Activated naive CD8-positive, alpha-beta T cell treated with anti-CD3 and anti-CD28 coated beads, Interleukin-2, amount 10 ng/mL, durations not matched to agents 7 days and 5 days (primary cell): Measurements from ENCODE around the gene KRTAP10-9. TPM values are rescaled to one million over a fixed set of nuclear protein-coding genes. Genes with fewer than 3 reads are reported as not detected.
"Not testable (repeated sequence)": the region's sequence is repeated elsewhere in the genome, so short reads cannot be mapped to it uniquely, and the experiment has no call there.

ENCODE experiments used
- ATAC-seq: fragments of 150-1000 bp; cut with Tn5 transposase; one replicate; pipeline ENCODE4 v1.10.0; 2021; ENCODE audit warnings: low read depth, moderate library complexity
- POLR2A ChIA-PET: fragments of 350-600 bp; sonication (Branson Sonifier 250); formaldehyde crosslinking; loops from one replicate; lab custom pipeline; 2021; ENCODE audit warnings: antibody characterized with exemption; lab: Charles Lee
- DNase-seq: peaks from one replicate; pipeline ENCODE4 v3.0.0; 2021
- H3K27ac Mint-ChIP-seq: one replicate; pipeline ENCODE4 v1.8.0; 2022; ENCODE audit warnings: mild to moderate bottlenecking, mixed read lengths
- H3K27me3 Mint-ChIP-seq: one replicate; pipeline ENCODE4 v1.8.0; 2022; ENCODE audit warnings: mild to moderate bottlenecking, moderate library complexity, mixed read lengths
- H3K36me3 Mint-ChIP-seq: one replicate; pipeline ENCODE4 v1.8.0; 2021; ENCODE audit warnings: mild to moderate bottlenecking, mixed read lengths
- H3K4me1 Mint-ChIP-seq: one replicate; pipeline ENCODE4 v1.8.0; 2021; ENCODE audit warnings: mixed read lengths
- H3K4me3 Mint-ChIP-seq: one replicate; pipeline ENCODE4 v1.8.0; 2022; ENCODE audit warnings: mild to moderate bottlenecking, moderate library complexity, mixed read lengths
- H3K9me3 Mint-ChIP-seq: one replicate; pipeline ENCODE4 v1.8.0; 2021; ENCODE audit warnings: mixed read lengths
- total RNA-seq, 2 experiments: library from RNA; stranded (reverse); gene quantifications; one replicate each; pipeline ENCODE4 v1.2.3, GENCODE V29; 2021

Gene KRTAP10-9
- total RNA-seq, 2 experiments from 2014 or later: not detected

DNA sequence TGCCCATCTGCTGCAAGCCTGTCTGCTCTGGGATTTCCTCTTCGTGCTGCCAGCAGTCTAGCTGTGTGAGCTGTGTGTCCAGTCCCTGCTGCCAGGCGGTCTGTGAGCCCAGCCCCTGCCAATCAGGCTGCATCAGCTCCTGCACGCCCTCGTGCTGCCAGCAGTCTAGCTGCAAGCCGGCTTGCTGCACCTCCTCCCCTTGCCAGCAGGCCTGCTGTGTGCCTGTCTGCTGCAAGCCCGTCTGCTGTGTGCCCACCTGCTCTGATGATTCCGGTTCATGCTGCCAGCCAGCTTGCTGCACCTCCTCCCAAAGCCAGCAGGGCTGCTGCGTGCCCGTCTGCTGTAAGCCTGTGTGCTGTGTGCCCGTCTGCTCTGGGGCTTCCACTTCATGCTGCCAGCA, 25.8 kb upstream of the KRTAP10-9 start:
- H3K27me3 Mint-ChIP-seq, H3K36me3 Mint-ChIP-seq, H3K4me1 Mint-ChIP-seq, H3K27ac Mint-ChIP-seq, DNase-seq, H3K9me3 Mint-ChIP-seq, POLR2A ChIA-PET, H3K4me3 Mint-ChIP-seq, ATAC-seq: not testable (repeated sequence)

DNA sequence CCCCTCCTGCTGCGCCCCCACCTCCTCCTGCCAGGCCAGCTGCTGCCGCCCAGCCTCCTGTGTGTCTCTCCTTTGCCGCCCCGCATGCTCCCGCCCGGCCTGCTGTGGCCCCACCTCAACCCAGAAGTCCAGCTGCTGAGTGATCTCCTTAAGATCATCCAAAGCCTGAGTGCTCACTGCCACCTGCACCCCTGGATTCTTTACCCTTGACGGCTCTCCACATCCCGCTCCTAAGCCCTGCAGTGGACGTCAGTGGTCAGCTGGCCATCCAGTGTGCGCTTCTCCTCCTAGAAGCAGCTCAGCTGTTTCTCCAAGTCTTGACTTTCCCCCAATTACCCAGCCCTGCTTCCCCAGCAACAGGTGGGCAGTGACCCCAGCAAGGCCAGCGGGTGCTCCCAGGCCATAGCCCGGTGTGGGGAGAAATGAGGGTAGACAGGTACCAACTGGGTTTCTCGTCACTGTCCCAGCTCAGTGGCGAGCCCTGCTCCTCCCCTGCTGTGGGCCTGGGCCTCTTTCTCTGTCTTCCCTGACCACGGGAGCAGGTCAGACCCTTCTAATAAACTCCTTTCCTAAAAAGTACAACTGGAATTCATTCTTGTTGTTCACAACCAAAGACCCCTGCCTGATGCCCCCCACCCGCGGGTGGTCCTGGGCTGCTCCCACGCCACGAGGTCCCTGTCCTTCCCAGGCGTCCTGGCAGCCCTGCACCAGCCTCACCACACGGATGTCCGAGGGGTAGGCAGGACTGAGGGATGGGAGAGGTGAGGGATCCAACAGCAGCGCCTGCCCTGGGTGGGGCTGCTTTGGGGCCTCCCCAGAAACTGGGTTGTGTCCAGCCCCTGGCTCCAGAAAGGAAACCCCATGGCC, 25.1 kb upstream of the KRTAP10-9 start:
- Mint-ChIP-seq H3K4me1 (no peaks in the 10 kb centered on the region), H3K36me3 (no peaks in the 10 kb centered on the region), H3K4me3 (no peak overlapping the region), H3K9me3 (peaks cover 8% of the 10 kb centered on the region), H3K27ac (no peak overlapping the region), H3K27me3 (peaks cover 10% of the 10 kb centered on the region)
- ATAC-seq (no peak), DNase-seq (no peak)
- POLR2A ChIA-PET: no interaction called here

DNA sequence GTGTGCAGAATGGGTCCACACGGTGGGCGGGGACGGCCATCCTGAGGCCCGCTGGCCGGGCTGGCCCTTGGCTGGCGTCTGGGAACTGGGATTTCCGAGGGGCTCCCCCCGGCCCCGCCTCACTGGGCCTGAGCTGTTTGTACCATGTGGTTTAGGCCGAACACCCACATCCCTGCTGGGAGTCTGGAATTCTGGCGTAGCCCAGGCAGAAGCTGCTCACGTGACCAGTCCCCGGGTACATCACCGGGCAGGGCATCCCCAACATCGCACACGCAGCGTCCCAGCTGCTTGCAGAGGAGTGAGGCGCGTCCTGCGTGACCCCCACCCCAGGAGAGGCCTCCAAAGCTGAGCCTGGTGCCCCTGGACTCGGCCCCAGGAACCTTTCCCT, 24.4 kb upstream of the KRTAP10-9 start:
- Mint-ChIP-seq H3K36me3 (no peaks in the 10 kb centered on the region), H3K4me1 (no peaks in the 10 kb centered on the region), H3K9me3 (peaks cover 8% of the 10 kb centered on the region), H3K27me3 (peaks cover 10% of the 10 kb centered on the region), H3K4me3 (no peak overlapping the region), H3K27ac (no peak overlapping the region)
- ATAC-seq (no peak), DNase-seq (no peak)
- POLR2A ChIA-PET: no interaction called here

DNA sequence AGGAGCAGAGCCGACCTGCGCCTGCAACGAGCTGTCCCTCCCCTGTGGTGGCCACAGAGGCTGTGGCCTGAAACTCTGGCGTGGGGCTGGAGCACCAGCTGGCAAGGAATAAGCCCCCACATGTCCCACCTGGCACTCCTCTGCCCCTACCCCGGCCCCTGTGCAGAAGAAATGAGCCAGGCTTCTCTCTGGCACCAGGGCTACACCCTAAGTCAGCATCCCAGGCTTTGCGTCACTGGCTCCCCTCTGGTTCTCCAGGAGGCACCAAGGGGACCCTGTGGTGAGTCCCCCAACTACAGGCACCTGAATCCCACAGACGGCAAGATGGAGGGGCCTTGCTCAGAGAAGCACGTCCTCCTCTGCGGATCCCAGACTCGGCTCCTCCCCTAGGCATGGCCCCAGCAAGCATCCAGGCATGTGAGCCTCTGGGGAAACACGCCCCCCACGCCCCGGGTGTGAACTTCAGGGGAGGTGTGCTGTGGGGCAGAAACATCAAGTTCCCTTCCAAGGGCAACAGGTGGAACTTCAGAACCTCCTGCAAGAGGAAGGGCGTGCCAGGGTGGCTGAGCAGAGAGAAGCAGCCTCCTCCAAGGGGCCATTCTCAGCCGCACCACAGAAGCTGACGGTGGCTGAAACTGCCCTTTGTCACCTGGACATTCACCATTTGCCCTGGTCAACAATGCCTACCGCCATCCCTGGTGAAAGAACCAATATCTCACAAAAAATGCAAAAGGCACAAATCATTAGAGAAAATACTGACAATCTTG, 23.6 kb upstream of the KRTAP10-9 start:
- no peak overlapping the region for H3K4me3 Mint-ChIP-seq
- DNase-seq (no peak), ATAC-seq (no peak)
- H3K9me3 Mint-ChIP-seq: peaks cover 10% of the 10 kb centered on the region
- H3K27me3 Mint-ChIP-seq: peaks cover 5% of the 10 kb centered on the region
- H3K4me1 Mint-ChIP-seq: no peaks in the 10 kb centered on the region
- no peaks in the 10 kb centered on the region for H3K36me3 Mint-ChIP-seq
- H3K27ac Mint-ChIP-seq: no peak overlapping the region
- POLR2A ChIA-PET: no interaction called here

DNA sequence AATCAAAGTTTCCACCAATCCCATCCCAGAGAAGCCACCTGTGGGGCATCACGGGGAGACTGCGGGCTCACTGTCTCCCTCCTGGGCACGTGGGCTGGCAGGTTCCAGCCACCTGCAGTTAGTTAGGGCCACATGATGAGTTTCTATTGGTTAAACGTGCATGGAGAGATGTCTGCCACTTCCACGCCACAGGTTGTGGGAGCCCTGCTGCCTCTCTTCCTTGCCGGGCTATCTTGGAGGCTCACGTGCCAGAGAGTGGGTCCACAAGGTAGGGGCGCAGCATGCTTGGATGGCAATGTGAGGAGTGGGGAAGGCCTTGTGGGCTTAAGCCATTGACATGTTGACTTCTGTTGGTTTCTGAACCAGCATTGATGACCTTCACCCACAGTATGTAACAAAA, 23.0 kb upstream of the KRTAP10-9 start:
- ATAC-seq: no peak

DNA sequence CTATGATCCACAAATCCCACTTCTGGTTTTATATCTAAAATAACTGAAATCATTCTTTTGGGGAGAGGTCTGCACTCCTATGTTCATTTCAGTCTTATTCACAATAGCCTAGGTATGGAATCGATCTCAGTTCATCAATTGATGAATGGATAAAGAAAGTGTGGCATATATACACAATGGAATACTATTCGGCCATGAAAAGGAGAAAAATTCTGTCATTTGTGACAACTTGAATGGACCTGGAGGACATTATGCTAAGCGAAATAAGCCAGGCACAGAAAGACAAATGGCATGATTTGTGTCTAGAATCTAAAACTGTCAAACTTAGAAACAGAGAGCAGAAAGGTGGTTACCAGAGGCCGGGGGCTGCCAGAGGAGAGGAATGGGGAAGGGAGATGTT, 20.4 kb upstream of the KRTAP10-9 start:
- peaks cover 13% of the 10 kb centered on the region for H3K27me3 Mint-ChIP-seq
- DNase-seq (no peak), ATAC-seq (no peak)
- H3K36me3 Mint-ChIP-seq: peaks cover 2% of the 10 kb centered on the region
- no peaks in the 10 kb centered on the region for H3K4me1 Mint-ChIP-seq
- no peak overlapping the region for H3K27ac Mint-ChIP-seq
- POLR2A ChIA-PET: no interaction called here
- H3K4me3 Mint-ChIP-seq: no peak overlapping the region
- peaks cover 22% of the 10 kb centered on the region for H3K9me3 Mint-ChIP-seq

More for the DNA sequence above, 23.0 kb upstream of the KRTAP10-9 start:
- H3K27me3 Mint-ChIP-seq: peaks cover 8% of the 10 kb centered on the region
- no peaks in the 10 kb centered on the region for H3K4me1 Mint-ChIP-seq
- POLR2A ChIA-PET: no interaction called here
- H3K4me3 Mint-ChIP-seq: no peak overlapping the region
- H3K27ac Mint-ChIP-seq: no peak overlapping the region
- no peak for DNase-seq
- H3K36me3 Mint-ChIP-seq: peaks cover under 1% of the 10 kb centered on the region
- H3K9me3 Mint-ChIP-seq: peaks cover 12% of the 10 kb centered on the region

DNA sequence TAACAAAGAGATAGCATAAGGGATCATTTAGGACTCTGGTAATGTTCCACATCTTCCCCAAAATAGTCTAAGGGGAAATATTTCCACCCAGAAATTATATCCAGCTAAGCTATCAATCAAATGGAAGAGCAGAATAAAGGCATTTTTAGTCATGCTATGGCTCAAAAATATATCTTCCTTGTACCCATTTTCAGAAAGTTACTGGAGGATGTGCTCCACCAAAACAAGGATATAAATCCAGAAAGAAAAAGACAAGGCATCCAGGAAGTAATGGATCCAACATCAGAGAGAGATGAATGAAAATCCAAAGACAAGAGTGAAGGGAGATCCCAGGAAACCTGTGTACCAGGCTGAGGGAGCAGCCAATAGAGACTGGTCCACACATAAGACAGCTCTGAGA, 17.7 kb upstream of the KRTAP10-9 start:
- DNase-seq (no peak), ATAC-seq (no peak)
- peaks cover 2% of the 10 kb centered on the region for H3K36me3 Mint-ChIP-seq
- POLR2A ChIA-PET: no interaction called here
- H3K27me3 Mint-ChIP-seq: peaks cover 13% of the 10 kb centered on the region
- no peak overlapping the region for H3K27ac Mint-ChIP-seq
- H3K4me1 Mint-ChIP-seq: no peaks in the 10 kb centered on the region
- H3K9me3 Mint-ChIP-seq: peaks cover 23% of the 10 kb centered on the region
- H3K4me3 Mint-ChIP-seq: no peak overlapping the region

DNA sequence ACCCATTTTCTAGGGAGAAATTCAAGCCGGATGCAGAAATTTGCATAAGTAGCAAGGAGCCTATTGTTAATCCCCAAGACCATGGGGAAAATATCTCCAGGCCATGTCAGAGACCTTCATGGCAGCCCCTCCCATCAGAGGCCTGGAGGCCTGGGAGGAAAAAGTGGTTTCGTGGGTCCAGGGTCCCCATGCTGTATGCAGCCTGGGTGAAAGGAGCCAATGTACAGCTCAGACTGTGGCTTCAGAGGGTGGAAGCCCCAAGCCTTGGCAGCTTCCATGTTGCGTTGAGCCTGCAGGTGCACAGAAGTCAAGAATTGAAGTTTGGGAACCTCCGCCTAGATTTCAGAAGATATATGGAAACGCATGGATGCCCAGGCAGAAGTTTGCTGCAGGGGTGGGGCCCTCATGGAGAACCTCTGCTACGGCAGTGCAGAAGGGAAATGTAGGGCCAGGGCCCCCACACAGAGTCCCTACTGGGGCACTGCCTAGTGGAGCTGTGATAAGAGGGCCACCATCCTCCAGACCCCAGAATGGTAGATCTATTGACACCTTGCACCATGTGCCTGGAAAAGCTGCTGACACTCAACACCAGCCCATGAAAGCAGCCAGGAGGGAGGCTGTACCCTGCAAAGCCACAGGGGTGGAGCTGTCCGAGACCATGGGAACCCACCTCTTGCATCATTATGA, 16.6 kb upstream of the KRTAP10-9 start:
- H3K4me3 Mint-ChIP-seq, POLR2A ChIA-PET, H3K27ac Mint-ChIP-seq, H3K36me3 Mint-ChIP-seq, ATAC-seq, H3K27me3 Mint-ChIP-seq, DNase-seq, H3K4me1 Mint-ChIP-seq: not testable (repeated sequence)
- peaks cover 22% of the 10 kb centered on the region for H3K9me3 Mint-ChIP-seq

DNA sequence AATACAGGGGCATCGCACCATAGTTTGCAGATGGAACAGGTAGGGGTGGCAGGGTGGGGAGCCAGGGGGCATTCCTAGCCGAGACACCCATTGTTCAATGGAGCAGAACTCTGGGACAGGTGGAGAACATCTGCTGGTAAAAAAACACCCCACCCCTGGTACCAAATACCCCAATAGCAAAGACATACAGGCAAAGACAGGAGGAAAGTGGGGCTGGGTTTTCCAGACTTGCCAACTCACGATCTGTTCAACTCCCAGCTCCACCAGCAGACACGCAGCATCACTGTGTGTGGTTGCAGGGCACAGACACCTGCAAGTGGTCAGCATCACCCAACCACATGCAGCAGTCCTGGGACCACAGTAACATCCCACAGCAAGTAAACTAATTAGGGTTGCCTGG, 15.3 kb upstream of the KRTAP10-9 start:
- ATAC-seq (no peak), DNase-seq (no peak)
- Mint-ChIP-seq H3K4me1 (peaks cover 4% of the 10 kb centered on the region), H3K4me3 (no peak overlapping the region), H3K27me3 (peaks cover 7% of the 10 kb centered on the region), H3K27ac (no peak overlapping the region), H3K9me3 (peaks cover 18% of the 10 kb centered on the region), H3K36me3 (peaks cover 2% of the 10 kb centered on the region)
- POLR2A ChIA-PET: no interaction called here

DNA sequence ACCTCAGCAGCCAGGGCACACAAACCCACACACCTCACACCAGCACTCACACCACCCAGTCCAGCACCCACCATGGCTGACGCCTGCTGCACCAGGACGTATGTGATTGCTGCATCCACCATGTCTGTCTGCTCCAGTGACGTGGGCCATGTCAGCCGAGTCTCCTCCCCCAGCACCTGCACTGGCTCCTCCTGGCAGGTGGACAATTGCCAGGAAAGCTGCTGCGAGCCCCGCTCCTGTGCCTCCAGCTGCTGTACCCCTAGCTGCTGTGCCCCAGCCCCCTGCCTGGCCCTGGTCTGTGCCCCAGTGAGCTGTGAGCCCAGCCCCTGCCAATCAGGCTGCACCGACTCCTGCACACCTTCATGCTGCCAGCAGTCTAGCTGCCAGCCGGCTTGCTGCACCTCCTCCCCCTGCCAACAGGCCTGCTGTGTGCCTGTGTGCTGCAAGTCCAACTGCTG, 14.8 kb upstream of the KRTAP10-9 start, which contains the start of gene KRTAP10-8:
Gene KRTAP10-8 (plus strand): TSS at position 51 of the 458 bp plus-strand sequence. CDS start 22 bp downstream, at position 73.
- peaks cover 4% of the 10 kb centered on the region for H3K4me1 Mint-ChIP-seq
- H3K4me3 Mint-ChIP-seq: no peak within 1 kb of the TSS
- no peak within 1 kb of the TSS for H3K27ac Mint-ChIP-seq
- DNase-seq (no peak), ATAC-seq (no peak)
- POLR2A ChIA-PET: no interaction called here
- H3K27me3 Mint-ChIP-seq: peaks cover 7% of the 10 kb centered on the region
- peaks cover 2% of the 10 kb centered on the region for H3K36me3 Mint-ChIP-seq
- peaks cover 16% of the 10 kb centered on the region for H3K9me3 Mint-ChIP-seq

DNA sequence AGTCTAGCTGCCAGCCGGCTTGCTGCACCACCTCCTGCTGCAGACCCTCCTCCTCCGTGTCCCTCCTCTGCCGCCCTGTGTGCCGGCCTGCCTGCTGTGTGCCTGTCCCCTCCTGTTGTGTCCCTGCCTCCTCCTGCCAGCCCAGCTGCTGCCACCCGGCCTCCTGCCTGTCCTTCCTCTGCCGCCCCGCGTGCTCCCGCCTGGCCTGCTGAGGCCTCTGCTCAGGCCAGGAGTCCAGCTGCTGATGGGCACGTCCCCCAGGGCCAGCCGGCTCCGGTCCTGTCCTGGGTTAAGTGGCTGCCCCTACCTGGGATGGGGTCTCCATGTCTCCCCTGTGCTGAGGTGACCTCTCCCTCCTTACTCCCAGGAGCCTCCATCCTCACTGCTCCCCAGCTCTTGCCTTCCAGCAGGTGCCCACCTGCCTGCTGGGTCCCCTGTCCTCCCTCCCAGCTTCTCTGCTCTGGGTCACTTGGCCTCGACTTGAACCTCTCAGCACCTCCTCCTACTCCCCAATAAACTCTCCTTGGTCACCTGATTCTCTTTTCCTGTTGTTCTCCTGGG, 14.1 kb upstream of the KRTAP10-9 start:
- no peak for DNase-seq
- Mint-ChIP-seq H3K9me3 (peaks cover 15% of the 10 kb centered on the region), H3K27me3 (peaks cover 7% of the 10 kb centered on the region), H3K4me3 (no peak overlapping the region), H3K36me3 (peaks cover 3% of the 10 kb centered on the region), H3K27ac (no peak overlapping the region), H3K4me1 (peaks cover 4% of the 10 kb centered on the region)
- no peak for ATAC-seq
- POLR2A ChIA-PET: no interaction called here

DNA sequence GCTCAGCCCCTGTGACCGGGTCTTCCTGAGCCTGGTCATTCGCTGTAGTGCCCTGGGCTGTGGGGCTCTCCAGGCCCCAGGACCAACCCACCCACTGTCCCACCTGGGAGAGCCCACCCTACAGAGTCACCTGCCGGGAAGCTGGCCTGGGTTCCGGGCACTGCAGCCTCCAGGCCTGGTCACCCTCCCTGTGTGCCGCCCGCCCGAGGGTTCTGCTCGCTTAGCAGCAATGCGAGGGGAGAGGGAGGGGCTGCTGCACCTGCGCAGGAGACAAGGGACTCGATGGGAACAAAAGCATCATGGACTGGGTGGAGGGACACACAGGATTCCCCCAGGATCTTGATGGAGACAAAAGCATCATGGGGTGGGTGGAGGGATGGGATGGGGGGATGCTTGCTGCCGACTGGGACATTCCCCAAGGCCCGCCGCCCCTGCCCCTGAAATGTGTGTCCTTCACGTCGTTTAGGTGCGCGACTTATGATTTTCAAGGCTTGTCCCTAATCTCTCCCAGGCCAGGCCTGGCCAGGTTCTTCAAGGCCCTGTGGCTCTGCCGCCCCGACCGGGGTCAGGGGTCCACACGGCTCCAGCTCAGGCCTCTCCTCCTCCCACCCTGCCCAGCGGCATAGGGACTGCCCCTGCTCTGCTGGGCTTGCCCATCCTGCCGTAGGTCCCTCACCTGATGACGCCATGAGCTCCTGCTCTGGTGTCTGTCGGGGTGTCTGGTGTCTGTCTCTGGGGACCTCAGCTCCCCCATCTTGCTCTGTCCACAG, 13.3 kb upstream of the KRTAP10-9 start:
- H3K4me3 Mint-ChIP-seq: no peak overlapping the region
- POLR2A ChIA-PET: no interaction called here
- H3K4me1 Mint-ChIP-seq: peaks cover 9% of the 10 kb centered on the region
- ATAC-seq (no peak), DNase-seq (no peak)
- peaks cover 6% of the 10 kb centered on the region for H3K36me3 Mint-ChIP-seq
- peaks cover 15% of the 10 kb centered on the region for H3K9me3 Mint-ChIP-seq
- peaks cover 7% of the 10 kb centered on the region for H3K27me3 Mint-ChIP-seq
- no peak overlapping the region for H3K27ac Mint-ChIP-seq
